Testis (tissue), 3 donors: ENCODE data around the gene NR2F6. TPM values are rescaled to one million over a fixed set of nuclear protein-coding genes. Genes with fewer than 3 reads are reported as not detected.
A peak's percentile ranks its signal among the peaks of the same experiment; 100 is the strongest.

ENCODE experiments used
- DNase-seq: peaks from one replicate; pipeline ENCODE4 v3.0.0-alpha.2; 2019
- H3K27ac ChIP-seq, 2 donors: fragments of 200-600 bp; sonication (generic); one replicate each; pipeline ENCODE4 v1.5.1; 2019
- H3K27me3 ChIP-seq: fragments of 200-600 bp; sonication (generic); one replicate; pipeline ENCODE4 v1.5.1; 2019
- H3K36me3 ChIP-seq: fragments of 200-600 bp; sonication (generic); one replicate; pipeline ENCODE4 v1.5.1; 2017; ENCODE audit warnings: low read depth; ENCODE audit errors: missing control alignments
- H3K4me1 ChIP-seq: fragments of 200-600 bp; sonication (generic); one replicate; pipeline ENCODE4 v1.5.1; 2019
- H3K4me3 ChIP-seq, 2 donors: fragments of 200-600 bp; sonication (generic); one replicate each; pipeline ENCODE4 v1.5.1; 2017 to 2019
- H3K9me3 ChIP-seq: fragments of 200-600 bp; sonication (generic); one replicate; pipeline ENCODE4 v1.5.1; 2017
- CTCF ChIP-seq, 3 experiments: fragments of 450-650 bp in 2 of 3; fragments of 200-600 bp in 1 of 3; sonication (generic) in 1 of 3; IDR thresholded peaks; one replicate each; pipeline ENCODE4 v1.5.1; 2016 to 2019; ENCODE audit warnings: antibody characterized with exemption in 3 of 3, mild to moderate bottlenecking in 2 of 3, moderate library complexity in 1 of 3
- POLR2A ChIP-seq: fragments of 450-650 bp; IDR thresholded peaks from one replicate; pipeline ENCODE4 v1.6.1; 2017; ENCODE audit warnings: antibody characterized with exemption, mild to moderate bottlenecking, moderate library complexity
- WGBS, 2 donors: methylation state at CpG; one replicate each; pipeline ENCODE4 v1.1.5; 2018; 5-methylcytosine and 5-hydroxymethylcytosine counted together
- intact Hi-C: fragments of 100-400 bp; cut with DNase I; formaldehyde crosslinking; loops from one replicate; pipeline ENCODE4 v1.15.1; 2023; ENCODE audit warnings: low total_unique reads
- polyA plus RNA-seq: library from polyadenylated mRNA; stranded (reverse); fragments of 350-450 nt; fragmentation: Illumina TruSeq; extraction: RNeasy Lipid Tissue Mini Kit (QIAGEN cat#74804); gene quantifications from one replicate; pipeline ENCODE4 v1.2.3, GENCODE V29; 2014; ENCODE audit warnings: low read depth, low replicate concordance; ENCODE audit not compliant: insufficient read depth
- total RNA-seq, 2 donors: library from RNA; depleted of rRNA; stranded (reverse); fragments of >200 nt; gene quantifications; one replicate each; pipeline ENCODE4 v1.2.3, GENCODE V29; 2016

Gene NR2F6
- total and polyA plus RNA-seq, 3 donors from 2014 or later = 20.4 to 71.8 (median 63.1) TPM

GRCh38 chr19:17206736-17207581 lies 38.8 kb downstream of the NR2F6 start:
- no peak for DNase-seq
- WGBS, 2 donors = 93 to 95% methylated on average over 16 to 25 of the region's 25 CpGs
- Histone ChIP-seq H3K36me3 (no peaks in the 10 kb centered on the region), H3K4me1 (no peaks in the 10 kb centered on the region), H3K27ac (no peak overlapping the region), H3K27me3 (no peaks in the 10 kb centered on the region), H3K9me3 (no peaks in the 10 kb centered on the region), H3K4me3 (no peak overlapping the region)
- intact Hi-C loops = loop anchor here (10.0 kb wide), 1 partner anchor 68 kb away; no protein-coding TSS in a partner anchor
- TF ChIP-seq CTCF (IDR thresholded peaks at IDR 0.05) (no peak), POLR2A (no peak)

- intact Hi-C loops = loop anchor here (10.0 kb wide), 1 partner anchor 69 kb away; no protein-coding TSS in a partner anchor
Observed at GRCh38 chr19:17205237-17206140, 40.2 kb downstream of the NR2F6 start.

GRCh38 chr19:17202713-17203112 lies 43.0 kb downstream of the NR2F6 start:
- Histone ChIP-seq H3K9me3 (no peaks in the 10 kb centered on the region), H3K36me3 (no peaks in the 10 kb centered on the region), H3K4me3 (no peak overlapping the region), H3K27ac (no peak overlapping the region), H3K27me3 (no peaks in the 10 kb centered on the region), H3K4me1 (no peaks in the 10 kb centered on the region)
- intact Hi-C loops = loop anchor here (10.0 kb wide), 1 partner anchor 72 kb away; no protein-coding TSS in a partner anchor
- 88 to 96% methylated on average over 17 of the region's 17 CpGs for WGBS, 2 donors
- TF ChIP-seq CTCF (IDR thresholded peaks at IDR 0.05) (no peak), POLR2A (no peak)
- no peak for DNase-seq

More at GRCh38 chr19:17205237-17206140, 40.2 kb downstream of the NR2F6 start:
- H3K4me3 ChIP-seq = no peak overlapping the region
- 61 to 80% methylated on average over 3 to 25 of the region's 27 CpGs for WGBS, 2 donors
- H3K4me1 ChIP-seq = no peaks in the 10 kb centered on the region
- H3K36me3 ChIP-seq = no peaks in the 10 kb centered on the region
- H3K27ac ChIP-seq = no peak overlapping the region
- TF ChIP-seq CTCF (IDR thresholded peaks at IDR 0.05) (peak; percentile 37 to 66 (median 51)), POLR2A (no peak)
- no peaks in the 10 kb centered on the region for H3K9me3 ChIP-seq
- peak; percentile 67 for DNase-seq
- no peaks in the 10 kb centered on the region for H3K27me3 ChIP-seq

- TF ChIP-seq CTCF (IDR thresholded peaks at IDR 0.05) = no peak
- TF ChIP-seq POLR2A = no peak
- 88% methylated on average over 9 of the region's 9 CpGs for WGBS, 2 donors
- Histone ChIP-seq H3K4me3 (no peak overlapping the region), H3K27me3 (no peaks in the 10 kb centered on the region), H3K4me1 (no peaks in the 10 kb centered on the region), H3K36me3 (no peaks in the 10 kb centered on the region), H3K27ac (no peak overlapping the region), H3K9me3 (no peaks in the 10 kb centered on the region)
- no peak for DNase-seq
- intact Hi-C loops = loop anchor here (10.0 kb wide), 1 partner anchor 73 kb away; no protein-coding TSS in a partner anchor
Observed at GRCh38 chr19:17202249-17202648, 43.5 kb downstream of the NR2F6 start.
